Keratinocyte (primary cell): ENCODE measurements around the gene ARID5B. TPM values are rescaled to one million over a fixed set of nuclear protein-coding genes. Genes with fewer than 3 reads are reported as not detected.

Experiments
- DNase-seq: peaks from one replicate; pipeline ENCODE4 v3.0.0-alpha.2; 2011; ENCODE audit warnings: low read depth, missing footprints, low spot score
- FAIRE-seq: peaks from 2 replicates; lab custom pipeline; 2011; peaks lifted over from hg19 to GRCh38; lab: Jason Lieb, UNC
- H2AFZ ChIP-seq: 2 replicates; pipeline ENCODE4 v1.6.0; 2012; ENCODE audit warnings: low read length, control low read depth, inconsistent platforms; ENCODE audit not compliant: control insufficient read depth
- H3K27ac ChIP-seq: 2 replicates; pipeline ENCODE4 v1.5.1; 2011; ENCODE audit warnings: low read length; ENCODE audit not compliant: control insufficient read depth, insufficient read depth
- H3K27me3 ChIP-seq: 3 replicates; pipeline ENCODE4 v1.6.0; 2011; ENCODE audit warnings: low read length; ENCODE audit not compliant: control insufficient read depth, insufficient read depth; ENCODE audit errors: extremely low read depth
- H3K36me3 ChIP-seq, 2 experiments: 2 replicates in 1 of 2; 3 replicates in 1 of 2; pipeline ENCODE4 v1.5.1; 2011; ENCODE audit warnings: low read length in 2 of 2, mild to moderate bottlenecking in 1 of 2; ENCODE audit not compliant: control insufficient read depth in 2 of 2, insufficient read depth in 2 of 2; ENCODE audit errors: extremely low read depth in 1 of 2
- H3K4me1 ChIP-seq: 3 replicates; pipeline ENCODE4 v1.5.1; 2011; ENCODE audit warnings: low read length; ENCODE audit not compliant: control insufficient read depth, insufficient read depth; ENCODE audit errors: extremely low read depth
- H3K4me2 ChIP-seq: 3 replicates; pipeline ENCODE4 v1.6.0; 2011; ENCODE audit warnings: low read depth, low read length; ENCODE audit not compliant: control insufficient read depth, insufficient read depth; ENCODE audit errors: extremely low read depth
- H3K4me3 ChIP-seq, 3 experiments: fragments of 200-600 bp in 1 of 3; sonication (generic) in 1 of 3; 2 replicates in 2 of 3; 3 replicates in 1 of 3; pipeline ENCODE4 v1.5.1; 2011 to 2016; ENCODE audit warnings: low read length in 3 of 3, mild to moderate bottlenecking in 3 of 3, control low read depth in 2 of 3, inconsistent platforms in 1 of 3, low read depth in 1 of 3, mixed read lengths in 1 of 3, mixed run types in 1 of 3, moderate library complexity in 1 of 3; ENCODE audit not compliant: control insufficient read depth in 2 of 3, insufficient read depth in 2 of 3; ENCODE audit errors: extremely low read depth in 1 of 3
- H3K79me2 ChIP-seq: 2 replicates; pipeline ENCODE4 v1.6.0; 2012; ENCODE audit warnings: low read length; ENCODE audit not compliant: control insufficient read depth, insufficient read depth
- H3K9ac ChIP-seq: 3 replicates; pipeline ENCODE4 v1.6.0; 2011; ENCODE audit warnings: low read length; ENCODE audit not compliant: control insufficient read depth, insufficient read depth; ENCODE audit errors: extremely low read depth
- H3K9me1 ChIP-seq: 3 replicates; pipeline ENCODE4 v1.6.0; 2011; ENCODE audit warnings: low read length; ENCODE audit not compliant: control insufficient read depth, insufficient read depth; ENCODE audit errors: extremely low read depth
- H3K9me3 ChIP-seq: 2 replicates; pipeline ENCODE4 v1.5.1; 2012; ENCODE audit warnings: low read depth, low read length; ENCODE audit not compliant: control insufficient read depth
- H4K20me1 ChIP-seq: 3 replicates; pipeline ENCODE4 v1.6.0; 2011; ENCODE audit warnings: low read length; ENCODE audit not compliant: control insufficient read depth, insufficient read depth; ENCODE audit errors: extremely low read depth
- CTCF ChIP-seq, 3 experiments: IDR thresholded peaks in 1 of 3; conservative IDR thresholded peaks in 1 of 3; optimal IDR thresholded peaks in 1 of 3; 2 replicates in 2 of 3; 3 replicates in 1 of 3; pipeline versions ENCODE3 to v1.5.1; 2011; ENCODE audit warnings: low read length in 3 of 3, mild to moderate bottlenecking in 3 of 3, moderate library complexity in 2 of 3, control low read depth in 1 of 3, inconsistent platforms in 1 of 3; ENCODE audit not compliant: insufficient read depth in 2 of 3; ENCODE audit errors: extremely low read depth in 1 of 3
- EZH2 ChIP-seq: IDR thresholded peaks from one replicate; pipeline ENCODE4 v1.6.1; 2012; ENCODE audit warnings: inconsistent platforms, mild to moderate bottlenecking, low read length, moderate library complexity
- dilution Hi-C: fragments of 300-500 bp; cut with MboI; formaldehyde crosslinking; loops from one replicate; pipeline ENCODE4 v1.7.0; 2020; ENCODE audit warnings: low sequenced_read_pairs; ENCODE audit not compliant: extremely low pct_ligation_motif_present
- polyA plus RNA-seq, 5 experiments: library from polyadenylated mRNA; depleted of rRNA in 3 of 5; stranded (reverse) in 3 of 5; stranded (forward) in 1 of 5; unstranded in 1 of 5; fragments of >200 nt; gene quantifications; 1 replicate in 1 of 5; 2 replicates in 3 of 5; 3 replicates in 1 of 5; pipeline versions ENCODE4 v1.2.1 to v1.2.3, GENCODE V29; 2011 to 2012; ENCODE audit warnings: missing spikeins in 2 of 5, low read depth in 1 of 5, low replicate concordance in 1 of 5

Gene ARID5B
- polyA plus RNA-seq, 1 donor (not counting 4 experiments of a cell fraction or from before 2014, with no cell fraction given) = 7.0 TPM

GRCh38 chr10:62058896-62059216 is 157.4 kb downstream of the ARID5B start:
- H3K36me3 ChIP-seq = peaks cover 2 to 4% of the 10 kb centered on the region in 2 experiments
- no peak for TF ChIP-seq EZH2
- no peak for TF ChIP-seq CTCF (optimal IDR thresholded peaks at IDR 0.05 in 1 of 3, IDR thresholded peaks at IDR 0.05 in 1 of 3, conservative IDR thresholded peaks at IDR 0.05 in 1 of 3; ENCODE audit: extremely low read depth in 1 of 3, insufficient read depth in 2 of 3, low read length in 3 of 3)
- H3K4me2 ChIP-seq = no peak overlapping the region
- H3K9me3 ChIP-seq = no peaks in the 10 kb centered on the region
- no peaks in the 10 kb centered on the region for H3K27me3 ChIP-seq
- H3K9ac ChIP-seq = no peak overlapping the region
- FAIRE-seq = no peak
- H3K4me3 ChIP-seq = no peak overlapping the region
- H3K4me1 ChIP-seq = peaks cover 6% of the 10 kb centered on the region
- no peak overlapping the region for H3K27ac ChIP-seq
- no peaks in the 10 kb centered on the region for H3K9me1 ChIP-seq
- no peaks in the 10 kb centered on the region for H3K79me2 ChIP-seq
- no peak overlapping the region for H2AFZ ChIP-seq
- H4K20me1 ChIP-seq = no peaks in the 10 kb centered on the region
- dilution Hi-C loops = no loop called here
- DNase-seq = no peak

- Histone ChIP-seq H3K9me1 (no peaks in the 10 kb centered on the region), H3K27ac (no peak overlapping the region), H3K4me1 (peaks cover 10% of the 10 kb centered on the region), H3K4me3 (no peak overlapping the region), H3K79me2 (no peaks in the 10 kb centered on the region), H3K9me3 (no peaks in the 10 kb centered on the region), H3K9ac (no peak overlapping the region), H3K4me2 (no peak overlapping the region), H3K36me3 (peaks cover 2 to 5% of the 10 kb centered on the region in 2 experiments), H4K20me1 (no peaks in the 10 kb centered on the region), H3K27me3 (no peaks in the 10 kb centered on the region), H2AFZ (no peak overlapping the region)
- DNase-seq (no peak), FAIRE-seq (no peak)
- dilution Hi-C loops = no loop called here
- no peak for TF ChIP-seq CTCF (optimal IDR thresholded peaks at IDR 0.05 in 1 of 3, IDR thresholded peaks at IDR 0.05 in 1 of 3, conservative IDR thresholded peaks at IDR 0.05 in 1 of 3; ENCODE audit: extremely low read depth in 1 of 3, insufficient read depth in 2 of 3, low read length in 3 of 3)
- no peak for TF ChIP-seq EZH2
Measured at GRCh38 chr10:62059217-62059920, 157.9 kb downstream of the ARID5B start.
